HUES48 (cell line): Measurements from ENCODE around the gene GPR45.

Experiments used
- H3K27ac ChIP-seq: one replicate; pipeline ENCODE4 v1.7.0; 2013; ENCODE audit warnings: low read depth, low read length, inconsistent platforms
- H3K27me3 ChIP-seq: 2 replicates; pipeline ENCODE4 v1.6.1; 2013; ENCODE audit warnings: mild to moderate bottlenecking, low read length; ENCODE audit not compliant: control insufficient read depth, insufficient read depth
- H3K36me3 ChIP-seq: 2 replicates; pipeline ENCODE4 v1.6.1; 2013; ENCODE audit warnings: low read length; ENCODE audit not compliant: control insufficient read depth, insufficient read depth
- H3K4me1 ChIP-seq: 2 replicates; pipeline ENCODE4 v1.6.1; 2013; ENCODE audit warnings: mild to moderate bottlenecking, low read length; ENCODE audit not compliant: control insufficient read depth, insufficient read depth
- H3K4me3 ChIP-seq: 2 replicates; pipeline ENCODE4 v1.5.1; 2013; ENCODE audit warnings: mild to moderate bottlenecking, low read depth, low read length
- H3K9ac ChIP-seq: 2 replicates; pipeline ENCODE4 v1.6.1; 2013; ENCODE audit warnings: mild to moderate bottlenecking, low read depth, low read length, moderate library complexity
- H3K9me3 ChIP-seq: 2 replicates; pipeline ENCODE4 v1.6.1; 2013; ENCODE audit warnings: low read length; ENCODE audit not compliant: control insufficient read depth, insufficient read depth

The GPR45 gene

GRCh38 chr2:105278654-105279053 is 37.1 kb downstream of the GPR45 start:
- peaks cover 47% of the 10 kb centered on the region for H3K36me3 ChIP-seq
- no peak overlapping the region for H3K9ac ChIP-seq
- H3K4me1 ChIP-seq, result no peaks in the 10 kb centered on the region
- no peak overlapping the region for H3K27ac ChIP-seq
- no peaks in the 10 kb centered on the region for H3K27me3 ChIP-seq
- H3K9me3 ChIP-seq, result no peaks in the 10 kb centered on the region
- H3K4me3 ChIP-seq, result no peak overlapping the region

GRCh38 chr2:105279126-105279525 is 37.6 kb downstream of the GPR45 start:
- H3K4me1 ChIP-seq, result no peaks in the 10 kb centered on the region
- no peaks in the 10 kb centered on the region for H3K9me3 ChIP-seq
- no peak overlapping the region for H3K4me3 ChIP-seq
- H3K27ac ChIP-seq, result no peak overlapping the region
- H3K27me3 ChIP-seq, result no peaks in the 10 kb centered on the region
- H3K9ac ChIP-seq, result no peak overlapping the region
- peaks cover 48% of the 10 kb centered on the region for H3K36me3 ChIP-seq

- 0 out of 2 replicates have a peak overlapping the region, but pooled peaks have one; percentile 24 for H3K9ac ChIP-seq
- H3K4me3 ChIP-seq, result no peak overlapping the region
- H3K9me3 ChIP-seq, result no peaks in the 10 kb centered on the region
- H3K4me1 ChIP-seq, result no peaks in the 10 kb centered on the region
- no peaks in the 10 kb centered on the region for H3K27me3 ChIP-seq
- peaks cover 48% of the 10 kb centered on the region for H3K36me3 ChIP-seq
- H3K27ac ChIP-seq, result no peak overlapping the region
These were observed 38.7 kb downstream of the GPR45 start for GRCh38 chr2:105280281-105280680.

- Histone ChIP-seq H3K4me3 (no peak overlapping the region), H3K27ac (no peak overlapping the region), H3K27me3 (no peaks in the 10 kb centered on the region), H3K9me3 (no peaks in the 10 kb centered on the region), H3K36me3 (peaks cover 37% of the 10 kb centered on the region), H3K9ac (no peak overlapping the region), H3K4me1 (no peaks in the 10 kb centered on the region)
These were observed 42.0 kb downstream of the GPR45 start for GRCh38 chr2:105283532-105283931.

GRCh38 chr2:105287692-105288091 is 46.1 kb downstream of the GPR45 start:
- no peaks in the 10 kb centered on the region for H3K27me3 ChIP-seq
- no peaks in the 10 kb centered on the region for H3K4me1 ChIP-seq
- H3K9ac ChIP-seq, result no peak overlapping the region
- H3K36me3 ChIP-seq, result peaks cover 49% of the 10 kb centered on the region
- no peaks in the 10 kb centered on the region for H3K9me3 ChIP-seq
- H3K27ac ChIP-seq, result no peak overlapping the region
- no peak overlapping the region for H3K4me3 ChIP-seq

GRCh38 chr2:105288133-105288532 is 46.6 kb downstream of the GPR45 start:
- Histone ChIP-seq H3K4me1 (no peaks in the 10 kb centered on the region), H3K4me3 (no peak overlapping the region), H3K27me3 (no peaks in the 10 kb centered on the region), H3K27ac (no peak overlapping the region), H3K9me3 (no peaks in the 10 kb centered on the region), H3K36me3 (peaks cover 49% of the 10 kb centered on the region), H3K9ac (no peak overlapping the region)

- Histone ChIP-seq H3K9me3 (no peaks in the 10 kb centered on the region), H3K9ac (no peak overlapping the region), H3K27ac (no peak overlapping the region), H3K4me3 (no peak overlapping the region), H3K4me1 (no peaks in the 10 kb centered on the region), H3K36me3 (peaks cover 36% of the 10 kb centered on the region), H3K27me3 (no peaks in the 10 kb centered on the region)
These were observed 49.6 kb downstream of the GPR45 start for GRCh38 chr2:105290981-105291660.

- Histone ChIP-seq H3K27me3 (no peaks in the 10 kb centered on the region), H3K9me3 (no peaks in the 10 kb centered on the region), H3K4me3 (no peak overlapping the region), H3K4me1 (no peaks in the 10 kb centered on the region), H3K27ac (no peak overlapping the region), H3K9ac (no peak overlapping the region), H3K36me3 (peaks cover 41% of the 10 kb centered on the region)
These were observed 50.4 kb downstream of the GPR45 start for GRCh38 chr2:105291981-105292380.
